ENCODE results near the gene C9orf43. TPM values are rescaled to one million over a fixed set of nuclear protein-coding genes. Genes with fewer than 3 reads are reported as not detected.
"Not testable (repeated sequence)": the region's sequence is repeated elsewhere in the genome, so short reads cannot be mapped to it uniquely, and the experiment has no call there.

The C9orf43 gene
- polyA plus RNA-seq, 2 donors: 0.20 to 0.33 TPM

DNA sequence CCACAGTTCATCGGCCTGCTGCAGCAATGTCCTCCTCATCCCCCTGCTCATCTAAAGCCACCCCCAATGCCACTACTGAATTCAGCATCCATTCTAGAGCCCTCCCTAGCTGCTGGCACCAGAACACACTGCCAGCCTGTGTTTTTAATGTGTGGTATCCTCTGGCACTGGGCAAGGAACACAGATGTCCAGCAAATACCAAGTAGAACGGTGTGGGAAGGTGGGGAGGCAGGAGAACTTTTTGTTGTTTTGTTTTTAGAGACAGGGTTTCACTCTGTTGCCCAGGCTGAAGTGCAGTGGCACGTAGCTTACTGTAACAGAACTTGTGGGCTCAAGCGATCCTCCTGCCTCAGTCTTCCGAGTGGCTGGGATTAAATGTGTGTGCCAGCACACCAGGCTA, 38.5 kb upstream of the C9orf43 start:
- no peaks in the 10 kb centered on the region for H3K27me3 ChIP-seq (ENCODE audit: control insufficient read depth in 1 of 2, insufficient read depth in 2 of 2, low read length in 2 of 2)
- H3K27ac ChIP-seq (ENCODE audit: low read depth in 2 of 2, low read length in 1 of 2): no peak overlapping the region
- H3K36me3 ChIP-seq (ENCODE audit: control insufficient read depth in 2 of 2, insufficient read depth in 2 of 2, low read length in 1 of 2): peaks cover 12 to 17% of the 10 kb centered on the region in 2 donors
- WGBS, 2 donors: 82 to 85% methylated on average over 5 of the region's 5 CpGs
- no peaks in the 10 kb centered on the region for H3K9me3 ChIP-seq (ENCODE audit: control insufficient read depth in 2 of 2, insufficient read depth in 1 of 2, low read depth in 1 of 2, low read length in 1 of 2)
- H3K4me3 ChIP-seq (ENCODE audit: low read depth in 1 of 2, low read length in 2 of 2): no peak overlapping the region
- H3K4me1 ChIP-seq (ENCODE audit: control insufficient read depth in 2 of 2, insufficient read depth in 2 of 2, low read length in 1 of 2): no peaks in the 10 kb centered on the region

DNA sequence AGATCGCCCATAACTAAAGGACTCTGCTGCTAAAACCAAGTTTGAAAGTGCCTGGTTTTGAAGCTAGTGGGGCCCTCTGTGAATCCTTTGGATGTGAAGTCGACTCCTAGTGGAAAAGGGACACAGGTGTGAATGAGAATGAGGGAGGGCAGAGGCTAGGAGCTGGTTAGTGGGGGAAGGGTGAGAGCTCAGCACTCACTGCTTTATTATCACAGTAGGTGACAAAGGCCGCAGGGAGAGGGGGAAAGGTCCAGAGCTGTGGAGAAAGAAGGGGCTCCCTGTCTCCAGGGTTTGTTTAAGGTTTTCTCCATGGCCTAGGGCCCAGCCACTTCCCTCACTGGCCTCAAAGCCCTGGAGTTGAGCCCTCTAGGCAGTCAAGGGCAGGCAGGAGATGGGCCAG, 37.3 kb upstream of the C9orf43 start:
- H3K9me3 ChIP-seq (ENCODE audit: control insufficient read depth in 2 of 2, insufficient read depth in 1 of 2, low read depth in 1 of 2, low read length in 1 of 2): no peaks in the 10 kb centered on the region
- no peak overlapping the region for H3K27ac ChIP-seq (ENCODE audit: low read depth in 2 of 2, low read length in 1 of 2)
- H3K27me3 ChIP-seq (ENCODE audit: control insufficient read depth in 1 of 2, insufficient read depth in 2 of 2, low read length in 2 of 2): no peaks in the 10 kb centered on the region
- peaks cover 12 to 17% of the 10 kb centered on the region in 2 donors for H3K36me3 ChIP-seq (ENCODE audit: control insufficient read depth in 2 of 2, insufficient read depth in 2 of 2, low read length in 1 of 2)
- no peaks in the 10 kb centered on the region for H3K4me1 ChIP-seq (ENCODE audit: control insufficient read depth in 2 of 2, insufficient read depth in 2 of 2, low read length in 1 of 2)
- no peak overlapping the region for H3K4me3 ChIP-seq (ENCODE audit: low read depth in 1 of 2, low read length in 2 of 2)
- 64 to 68% methylated on average over 3 of the region's 3 CpGs for WGBS, 2 donors

DNA sequence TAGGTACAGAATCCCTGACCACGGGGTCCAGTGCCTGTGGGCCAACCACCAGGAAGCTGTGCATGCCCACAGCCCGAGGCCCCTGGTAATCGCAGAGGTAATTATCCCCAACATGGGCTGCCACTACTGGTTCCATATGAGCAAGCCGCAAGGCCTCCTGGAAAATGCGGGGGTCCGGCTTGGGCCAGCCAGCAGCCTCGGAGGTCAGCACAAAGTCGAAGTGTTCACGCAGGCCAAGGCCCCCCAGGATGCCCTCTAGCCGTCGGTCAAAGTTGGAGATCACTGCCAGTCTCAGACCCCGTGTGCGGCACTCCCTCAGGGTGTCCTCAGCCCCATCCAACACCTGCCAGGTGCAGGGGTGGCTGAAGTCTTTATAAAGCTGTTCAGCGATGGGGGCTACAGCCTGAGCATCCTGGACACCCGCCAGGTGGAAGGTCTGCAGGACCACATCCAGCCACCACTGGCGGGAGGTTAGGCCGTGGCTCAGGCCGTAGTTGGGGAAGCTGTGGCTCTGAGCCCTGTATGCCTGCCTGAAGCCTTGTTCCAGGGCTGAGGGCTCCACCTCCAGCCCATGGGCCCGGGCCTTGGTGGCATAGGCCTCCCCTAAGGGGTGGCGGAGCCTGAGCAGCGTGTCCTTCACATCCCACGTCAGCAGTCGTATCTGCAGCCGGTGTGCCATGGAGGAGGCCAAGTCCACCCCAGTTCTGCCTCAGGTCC, 36.7 kb upstream of the C9orf43 start:
- WGBS, 2 donors: 78 to 88% methylated on average over 24 of the region's 24 CpGs
- H3K9me3 ChIP-seq (ENCODE audit: control insufficient read depth in 2 of 2, insufficient read depth in 1 of 2, low read depth in 1 of 2, low read length in 1 of 2): no peaks in the 10 kb centered on the region
- no peaks in the 10 kb centered on the region for H3K27me3 ChIP-seq (ENCODE audit: control insufficient read depth in 1 of 2, insufficient read depth in 2 of 2, low read length in 2 of 2)
- H3K4me3 ChIP-seq (ENCODE audit: low read depth in 1 of 2, low read length in 2 of 2): no peak overlapping the region
- H3K27ac ChIP-seq (ENCODE audit: low read depth in 2 of 2, low read length in 1 of 2): no peak overlapping the region
- H3K4me1 ChIP-seq (ENCODE audit: control insufficient read depth in 2 of 2, insufficient read depth in 2 of 2, low read length in 1 of 2): no peaks in the 10 kb centered on the region
- peaks cover 12 to 17% of the 10 kb centered on the region in 2 donors for H3K36me3 ChIP-seq (ENCODE audit: control insufficient read depth in 2 of 2, insufficient read depth in 2 of 2, low read length in 1 of 2)

DNA sequence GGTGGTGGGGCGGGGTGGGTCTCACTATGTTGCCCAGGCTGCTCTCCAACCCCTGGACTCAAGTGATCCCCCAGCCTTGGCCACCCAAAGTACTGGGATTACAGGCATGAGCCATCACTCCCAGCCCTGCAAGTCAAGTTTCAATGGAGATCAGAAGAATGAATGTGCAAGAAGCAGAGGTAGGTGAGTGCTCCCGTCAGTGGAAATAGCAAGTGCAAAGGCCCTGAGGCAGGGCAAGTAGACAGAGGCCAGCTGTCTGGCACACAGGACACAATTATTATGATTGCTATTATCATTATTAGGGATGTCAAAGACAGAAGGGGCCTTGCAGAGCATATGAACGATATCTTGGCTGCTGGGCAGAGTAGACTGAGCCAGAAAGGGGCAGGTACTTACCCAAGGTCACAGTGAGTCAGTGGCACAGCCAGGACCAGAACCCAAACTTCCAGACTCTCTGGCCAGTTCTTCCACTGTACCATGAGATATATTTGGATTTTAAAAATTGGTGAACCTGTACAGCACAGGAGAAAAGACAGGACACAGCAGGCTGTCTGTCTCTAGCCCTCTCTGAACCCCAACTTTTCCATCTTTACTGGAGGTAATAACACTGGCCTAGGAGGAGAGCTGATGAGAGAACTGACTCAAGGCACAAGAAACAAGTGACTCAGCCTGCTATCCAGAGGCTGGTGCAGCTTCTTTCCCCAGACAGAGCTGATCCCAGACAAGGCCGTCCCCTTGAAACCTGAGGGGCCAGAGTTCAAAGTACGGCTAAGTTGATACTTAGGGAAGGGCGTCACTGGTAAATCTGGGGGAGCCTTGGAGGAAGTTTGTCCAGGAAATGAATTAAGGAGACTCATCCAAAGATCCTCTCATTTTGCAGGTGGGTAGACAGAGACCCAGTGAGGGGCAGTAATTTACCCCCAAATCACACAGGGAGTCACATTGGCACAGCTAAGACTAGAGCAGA, 35.2 kb upstream of the C9orf43 start:
- Histone ChIP-seq H3K36me3 (ENCODE audit: control insufficient read depth in 2 of 2, insufficient read depth in 2 of 2, low read length in 1 of 2) (peaks cover 12 to 17% of the 10 kb centered on the region in 2 donors), H3K4me1 (ENCODE audit: control insufficient read depth in 2 of 2, insufficient read depth in 2 of 2, low read length in 1 of 2) (no peaks in the 10 kb centered on the region), H3K27me3 (ENCODE audit: control insufficient read depth in 1 of 2, insufficient read depth in 2 of 2, low read length in 2 of 2) (no peaks in the 10 kb centered on the region), H3K27ac (ENCODE audit: low read depth in 2 of 2, low read length in 1 of 2) (peak overlapping the region; percentile 9 to 97), H3K9me3 (ENCODE audit: control insufficient read depth in 2 of 2, insufficient read depth in 1 of 2, low read depth in 1 of 2, low read length in 1 of 2) (no peaks in the 10 kb centered on the region), H3K4me3 (ENCODE audit: low read depth in 1 of 2, low read length in 2 of 2) (peak overlapping the region in 1 of 2 donors; percentile 74)
- WGBS, 2 donors: 68 to 84% methylated on average over 6 of the region's 6 CpGs

DNA sequence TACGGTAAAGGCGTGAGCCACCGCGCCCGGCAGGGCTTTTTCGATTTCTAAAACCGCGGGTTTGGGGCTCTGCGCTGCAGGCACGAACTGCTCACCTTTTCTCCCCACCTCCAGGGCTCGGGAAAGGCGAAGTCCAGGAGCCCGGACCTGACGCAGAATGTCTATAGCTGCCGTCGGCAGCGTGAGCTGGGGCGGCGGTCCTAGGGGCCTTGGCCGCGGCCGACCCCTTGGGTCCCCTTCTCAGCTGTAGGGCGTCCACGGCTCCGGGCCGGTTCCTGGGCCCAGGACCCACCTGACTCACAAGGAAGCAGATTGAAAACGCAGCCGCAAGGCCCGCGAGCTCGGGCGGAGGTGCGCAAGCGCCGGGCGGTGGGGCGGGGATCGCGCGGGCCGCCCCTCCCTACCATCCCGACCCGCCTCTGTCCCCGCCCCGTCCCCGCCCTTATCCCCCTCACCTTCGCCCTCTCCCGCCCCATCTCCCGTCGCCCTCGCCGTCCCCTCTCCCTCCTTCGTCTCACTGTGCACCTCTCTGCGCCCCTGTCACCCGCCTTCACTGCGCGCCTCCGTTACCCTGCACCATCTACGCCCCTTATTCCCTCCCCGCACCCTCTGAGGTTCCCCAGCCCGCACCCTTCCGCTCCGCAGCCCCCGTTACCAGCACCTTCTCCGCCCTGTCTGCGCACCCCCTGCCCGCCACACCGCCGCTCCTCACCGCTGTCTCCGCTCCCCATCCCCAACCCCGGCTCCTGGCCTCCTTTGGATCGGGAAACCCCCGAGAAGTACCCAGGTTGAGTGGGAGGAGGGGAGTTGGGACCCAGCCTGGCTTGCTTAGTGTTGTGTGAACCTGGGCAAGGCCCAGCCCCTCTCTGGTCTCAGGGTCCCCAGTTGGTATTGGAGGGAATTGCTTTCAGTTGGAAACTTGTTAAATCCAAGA, 33.6 kb upstream of the C9orf43 start, which contains the start of gene HDHD3:
HDHD3 (minus strand) TSS at position 353 of the 934 bp plus-strand sequence. CDS start 2,632 bp downstream, outside the sequence.
- H3K4me1 ChIP-seq (ENCODE audit: control insufficient read depth in 2 of 2, insufficient read depth in 2 of 2, low read length in 1 of 2): no peaks in the 10 kb centered on the region
- H3K4me3 ChIP-seq (ENCODE audit: low read depth in 1 of 2, low read length in 2 of 2): peak within 1 kb of the TSS; percentile 74 to 91
- H3K9me3 ChIP-seq (ENCODE audit: control insufficient read depth in 2 of 2, insufficient read depth in 1 of 2, low read depth in 1 of 2, low read length in 1 of 2): no peaks in the 10 kb centered on the region
- H3K27ac ChIP-seq (ENCODE audit: low read depth in 2 of 2, low read length in 1 of 2): peak within 1 kb of the TSS; percentile 96 to 97
- H3K36me3 ChIP-seq (ENCODE audit: control insufficient read depth in 2 of 2, insufficient read depth in 2 of 2, low read length in 1 of 2): peaks cover 12 to 17% of the 10 kb centered on the region in 2 donors
- 1 to 2% methylated on average over 72 to 74 of the region's 74 CpGs for WGBS, 2 donors
- no peaks in the 10 kb centered on the region for H3K27me3 ChIP-seq (ENCODE audit: control insufficient read depth in 1 of 2, insufficient read depth in 2 of 2, low read length in 2 of 2)

DNA sequence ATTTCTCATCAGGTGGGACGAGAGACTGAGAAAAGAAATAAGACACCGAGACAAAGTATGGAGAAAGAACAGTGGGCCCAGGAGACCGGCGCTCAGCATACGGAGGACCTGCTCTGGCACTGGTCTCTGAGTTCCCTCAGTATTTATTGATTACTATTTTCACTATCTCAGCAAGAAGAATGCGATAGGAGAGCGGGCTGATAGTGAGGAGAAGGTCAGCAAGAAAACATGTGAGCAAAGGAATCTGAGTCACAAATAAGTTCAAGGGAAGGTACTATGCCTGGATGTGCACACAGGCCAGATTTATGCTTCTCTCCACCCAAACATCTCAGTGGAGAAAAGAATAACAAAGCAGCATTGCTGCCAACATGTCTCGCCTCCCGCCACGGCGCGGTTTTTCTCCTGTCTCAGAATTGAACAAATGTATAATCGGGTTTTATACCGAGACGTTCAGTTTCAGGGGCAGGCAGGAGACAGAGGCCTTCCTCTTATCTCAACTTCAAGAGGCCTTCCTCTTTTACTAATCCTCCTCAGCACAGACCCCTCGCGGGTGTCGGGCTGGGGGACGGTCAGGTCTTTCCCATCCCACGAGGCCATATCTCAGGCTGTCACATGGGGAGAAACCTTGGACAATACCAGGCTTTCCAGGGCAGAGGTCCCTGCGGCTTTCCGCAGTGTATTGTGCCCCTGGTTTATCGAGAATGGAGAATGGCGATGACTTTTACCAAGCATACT, 31.3 kb upstream of the C9orf43 start:
- H3K9me3 ChIP-seq (ENCODE audit: control insufficient read depth in 2 of 2, insufficient read depth in 1 of 2, low read depth in 1 of 2, low read length in 1 of 2); H3K4me3 ChIP-seq (ENCODE audit: low read depth in 1 of 2, low read length in 2 of 2); H3K27me3 ChIP-seq (ENCODE audit: control insufficient read depth in 1 of 2, insufficient read depth in 2 of 2, low read length in 2 of 2); H3K4me1 ChIP-seq (ENCODE audit: control insufficient read depth in 2 of 2, insufficient read depth in 2 of 2, low read length in 1 of 2); H3K36me3 ChIP-seq (ENCODE audit: control insufficient read depth in 2 of 2, insufficient read depth in 2 of 2, low read length in 1 of 2); H3K27ac ChIP-seq (ENCODE audit: low read depth in 2 of 2, low read length in 1 of 2): not testable (repeated sequence)
- 64 to 79% methylated on average over 24 of the region's 24 CpGs for WGBS, 2 donors

DNA sequence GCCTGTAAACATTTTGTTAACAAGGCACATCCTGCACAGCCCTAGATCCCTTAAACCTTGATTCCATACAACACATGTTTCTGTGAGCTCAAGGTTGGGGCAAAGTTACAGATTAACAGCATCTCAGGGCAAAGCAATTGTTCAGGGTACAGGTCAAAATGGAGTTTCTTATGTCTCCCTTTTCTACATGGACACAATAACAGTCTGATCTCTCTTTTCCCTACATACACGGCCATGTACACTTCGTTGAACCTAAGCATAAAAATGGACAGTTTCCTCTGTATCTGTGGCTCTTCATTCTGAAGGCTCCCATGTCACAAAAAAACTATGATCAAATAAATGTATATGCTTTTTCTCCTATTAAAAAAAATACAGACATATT, 30.7 kb upstream of the C9orf43 start:
- H3K4me1 ChIP-seq (ENCODE audit: control insufficient read depth in 2 of 2, insufficient read depth in 2 of 2, low read length in 1 of 2); H3K27ac ChIP-seq (ENCODE audit: low read depth in 2 of 2, low read length in 1 of 2); H3K4me3 ChIP-seq (ENCODE audit: low read depth in 1 of 2, low read length in 2 of 2); H3K36me3 ChIP-seq (ENCODE audit: control insufficient read depth in 2 of 2, insufficient read depth in 2 of 2, low read length in 1 of 2); H3K27me3 ChIP-seq (ENCODE audit: control insufficient read depth in 1 of 2, insufficient read depth in 2 of 2, low read length in 2 of 2); H3K9me3 ChIP-seq (ENCODE audit: control insufficient read depth in 2 of 2, insufficient read depth in 1 of 2, low read depth in 1 of 2, low read length in 1 of 2): not testable (repeated sequence)
- 82% methylated on average over 2 of the region's 2 CpGs for WGBS, 2 donors

DNA sequence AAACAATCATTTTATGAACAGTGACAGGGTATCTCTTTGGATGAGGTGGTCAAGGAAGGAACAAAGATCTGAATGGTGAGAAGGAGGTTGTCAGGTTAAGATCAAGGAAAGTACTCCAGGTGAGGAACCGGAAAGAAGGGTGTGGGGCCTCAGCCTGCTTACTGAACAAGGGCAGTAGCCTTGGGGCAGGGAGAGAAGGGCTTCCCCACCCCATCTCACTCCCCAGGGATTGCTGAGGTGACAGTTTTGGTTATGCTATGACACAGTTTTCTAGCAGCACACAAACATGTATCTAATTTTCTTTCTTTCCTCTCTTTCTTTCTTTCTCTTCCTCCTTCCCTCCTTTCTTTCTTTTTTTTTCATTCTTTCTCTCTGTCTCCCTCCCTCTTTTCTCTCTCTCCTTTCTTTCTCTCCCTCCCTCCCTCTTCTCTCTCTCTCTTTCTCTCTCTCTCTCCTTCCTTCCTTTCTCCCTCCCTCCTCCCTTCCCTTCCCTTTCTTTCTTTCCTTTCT, 29.6 kb upstream of the C9orf43 start:
- H3K27ac ChIP-seq (ENCODE audit: low read depth in 2 of 2, low read length in 1 of 2): peak overlapping the region; percentile 78 to 85
- no peaks in the 10 kb centered on the region for H3K36me3 ChIP-seq (ENCODE audit: control insufficient read depth in 2 of 2, insufficient read depth in 2 of 2, low read length in 1 of 2)
- H3K27me3 ChIP-seq (ENCODE audit: control insufficient read depth in 1 of 2, insufficient read depth in 2 of 2, low read length in 2 of 2): no peaks in the 10 kb centered on the region
- H3K4me3 ChIP-seq (ENCODE audit: low read depth in 1 of 2, low read length in 2 of 2): no peak overlapping the region
- WGBS, 2 donors: 17 to 31% methylated on average over 1 of the region's 1 CpG
- H3K4me1 ChIP-seq (ENCODE audit: control insufficient read depth in 2 of 2, insufficient read depth in 2 of 2, low read length in 1 of 2): no peaks in the 10 kb centered on the region
- no peaks in the 10 kb centered on the region for H3K9me3 ChIP-seq (ENCODE audit: control insufficient read depth in 2 of 2, insufficient read depth in 1 of 2, low read depth in 1 of 2, low read length in 1 of 2)

All from esophagus (tissue), 2 donors.